OCI-LY1 (cell line): ENCODE measurements around the gene AANAT.

Source experiments
- H2AFZ ChIP-seq: fragments of 200-600 bp; sonication (generic), shearing (Covaris generic); 2 replicates; pipeline ENCODE4 v1.6.0; 2014; ENCODE audit warnings: antibody characterized with exemption, mild to moderate bottlenecking, low read length
- H3F3A ChIP-seq: fragments of 200-600 bp; sonication (generic), shearing (Covaris generic); 2 replicates; pipeline ENCODE4 v1.6.0; 2014; ENCODE audit warnings: mild to moderate bottlenecking, antibody characterized with exemption, low read length, moderate library complexity; ENCODE audit not compliant: insufficient read depth
- H3K27ac ChIP-seq: fragments of 200-600 bp; sonication (generic); 2 replicates; pipeline ENCODE4 v1.5.1; 2014; ENCODE audit warnings: low read length, mixed run types, mild to moderate bottlenecking, low read depth; ENCODE audit not compliant: poor library complexity, severe bottlenecking
- H3K27me3 ChIP-seq: fragments of 200-600 bp; sonication (generic); 2 replicates; pipeline ENCODE4 v1.6.0; 2014; ENCODE audit warnings: antibody characterized with exemption, mild to moderate bottlenecking, low read length, moderate library complexity; ENCODE audit not compliant: insufficient read depth
- H3K36me3 ChIP-seq: fragments of 200-600 bp; sonication (generic); 2 replicates; pipeline ENCODE4 v1.6.1; 2014; ENCODE audit warnings: mild to moderate bottlenecking, antibody characterized with exemption, low read length, moderate library complexity, mixed read lengths; ENCODE audit not compliant: insufficient read depth
- H3K4me1 ChIP-seq: fragments of 200-600 bp; sonication (generic); 2 replicates; pipeline ENCODE4 v1.5.1; 2014; ENCODE audit warnings: mild to moderate bottlenecking, low read length, moderate library complexity; ENCODE audit not compliant: insufficient read depth, severe bottlenecking
- H3K4me2 ChIP-seq: fragments of 200-600 bp; sonication (generic), shearing (Covaris generic); 2 replicates; pipeline ENCODE4 v1.6.1; 2014; ENCODE audit warnings: low read length
- H3K4me3 ChIP-seq: fragments of 200-600 bp; sonication (generic); 2 replicates; pipeline ENCODE4 v1.5.1; 2014; ENCODE audit warnings: low read length, low read depth, mild to moderate bottlenecking, mixed read lengths; ENCODE audit not compliant: poor library complexity, severe bottlenecking
- H3K79me2 ChIP-seq: fragments of 200-600 bp; shearing (Covaris generic); 2 replicates; pipeline ENCODE4 v1.6.1; 2016; ENCODE audit warnings: mixed run types, low read length, mixed read lengths; ENCODE audit not compliant: insufficient read depth
- H3K9ac ChIP-seq: fragments of 200-600 bp; sonication (generic), shearing (Covaris generic); 2 replicates; pipeline ENCODE4 v1.6.1; 2014; ENCODE audit warnings: mild to moderate bottlenecking, low read length, mixed read lengths
- H3K9me2 ChIP-seq: fragments of 200-600 bp; sonication (generic), shearing (Covaris generic); 2 replicates; pipeline ENCODE4 v1.6.1; 2014; ENCODE audit warnings: low read depth, mild to moderate bottlenecking, low read length, mixed read lengths
- H3K9me3 ChIP-seq: fragments of 200-600 bp; shearing (Covaris generic); 2 replicates; pipeline ENCODE4 v1.6.1; 2014; ENCODE audit warnings: low read length, mixed read lengths
- H4K20me1 ChIP-seq: fragments of 200-600 bp; sonication (generic), shearing (Covaris generic); 2 replicates; pipeline ENCODE4 v1.6.0; 2016; ENCODE audit warnings: mild to moderate bottlenecking, low read length; ENCODE audit not compliant: insufficient read depth
- EZH2 ChIP-seq: fragments of 200-600 bp; sonication (generic), shearing (Covaris generic); IDR thresholded peaks from 2 replicates; pipeline ENCODE4 v1.8.0; 2017; ENCODE audit warnings: borderline replicate concordance, mixed run types, mild to moderate bottlenecking, antibody characterized with exemption, low read length, moderate library complexity, mixed read lengths
- TF ChIP-seq, protein P1 (sequence below): fragments of 200-600 bp; sonication (generic), shearing (Covaris generic); IDR thresholded peaks from 2 replicates; pipeline ENCODE4 v1.5.1; 2017; ENCODE audit warnings: mild to moderate bottlenecking, antibody characterized with exemption, low read length, moderate library complexity, mixed read lengths

AANAT gene

DNA sequence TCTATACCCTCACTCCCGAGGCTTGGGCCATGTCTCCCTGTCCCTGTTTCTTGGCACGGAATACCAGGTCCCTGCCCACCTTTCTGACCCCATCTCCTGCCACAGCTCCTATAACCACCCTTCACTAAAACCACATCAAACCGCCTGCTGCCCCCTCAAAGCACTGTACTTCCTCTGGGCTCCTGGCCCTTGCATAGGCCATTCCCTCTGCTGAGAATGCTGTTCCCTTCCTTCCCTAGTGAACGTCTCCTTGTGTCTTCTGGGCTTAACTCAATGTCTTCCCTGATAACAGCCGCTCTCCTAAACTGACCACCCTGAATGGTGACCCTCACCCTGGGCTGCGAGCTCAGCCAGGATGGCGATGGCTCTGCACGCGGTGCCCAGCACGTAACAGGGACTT, 10.7 kb downstream of the AANAT start:
- no peak overlapping the region for H3K4me3 ChIP-seq
- H3K4me1 ChIP-seq, result peaks cover 31% of the 10 kb centered on the region
- H3K79me2 ChIP-seq, result no peaks in the 10 kb centered on the region
- no peak overlapping the region for H3K4me2 ChIP-seq
- H3F3A ChIP-seq, result no peaks in the 10 kb centered on the region
- no peak overlapping the region for H3K27ac ChIP-seq
- no peak for TF ChIP-seq EZH2
- TF ChIP-seq, protein P1, sequence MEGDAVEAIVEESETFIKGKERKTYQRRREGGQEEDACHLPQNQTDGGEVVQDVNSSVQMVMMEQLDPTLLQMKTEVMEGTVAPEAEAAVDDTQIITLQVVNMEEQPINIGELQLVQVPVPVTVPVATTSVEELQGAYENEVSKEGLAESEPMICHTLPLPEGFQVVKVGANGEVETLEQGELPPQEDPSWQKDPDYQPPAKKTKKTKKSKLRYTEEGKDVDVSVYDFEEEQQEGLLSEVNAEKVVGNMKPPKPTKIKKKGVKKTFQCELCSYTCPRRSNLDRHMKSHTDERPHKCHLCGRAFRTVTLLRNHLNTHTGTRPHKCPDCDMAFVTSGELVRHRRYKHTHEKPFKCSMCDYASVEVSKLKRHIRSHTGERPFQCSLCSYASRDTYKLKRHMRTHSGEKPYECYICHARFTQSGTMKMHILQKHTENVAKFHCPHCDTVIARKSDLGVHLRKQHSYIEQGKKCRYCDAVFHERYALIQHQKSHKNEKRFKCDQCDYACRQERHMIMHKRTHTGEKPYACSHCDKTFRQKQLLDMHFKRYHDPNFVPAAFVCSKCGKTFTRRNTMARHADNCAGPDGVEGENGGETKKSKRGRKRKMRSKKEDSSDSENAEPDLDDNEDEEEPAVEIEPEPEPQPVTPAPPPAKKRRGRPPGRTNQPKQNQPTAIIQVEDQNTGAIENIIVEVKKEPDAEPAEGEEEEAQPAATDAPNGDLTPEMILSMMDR, result no peak
- H2AFZ ChIP-seq, result no peak overlapping the region
- no peaks in the 10 kb centered on the region for H3K27me3 ChIP-seq
- H3K9me3 ChIP-seq, result no peaks in the 10 kb centered on the region
- no peak overlapping the region for H3K9ac ChIP-seq
- no peaks in the 10 kb centered on the region for H4K20me1 ChIP-seq
- H3K9me2 ChIP-seq, result no peaks in the 10 kb centered on the region
- H3K36me3 ChIP-seq, result 0 out of 2 replicates have a peak, but pooled peaks cover 3% of the 10 kb centered on the region

DNA sequence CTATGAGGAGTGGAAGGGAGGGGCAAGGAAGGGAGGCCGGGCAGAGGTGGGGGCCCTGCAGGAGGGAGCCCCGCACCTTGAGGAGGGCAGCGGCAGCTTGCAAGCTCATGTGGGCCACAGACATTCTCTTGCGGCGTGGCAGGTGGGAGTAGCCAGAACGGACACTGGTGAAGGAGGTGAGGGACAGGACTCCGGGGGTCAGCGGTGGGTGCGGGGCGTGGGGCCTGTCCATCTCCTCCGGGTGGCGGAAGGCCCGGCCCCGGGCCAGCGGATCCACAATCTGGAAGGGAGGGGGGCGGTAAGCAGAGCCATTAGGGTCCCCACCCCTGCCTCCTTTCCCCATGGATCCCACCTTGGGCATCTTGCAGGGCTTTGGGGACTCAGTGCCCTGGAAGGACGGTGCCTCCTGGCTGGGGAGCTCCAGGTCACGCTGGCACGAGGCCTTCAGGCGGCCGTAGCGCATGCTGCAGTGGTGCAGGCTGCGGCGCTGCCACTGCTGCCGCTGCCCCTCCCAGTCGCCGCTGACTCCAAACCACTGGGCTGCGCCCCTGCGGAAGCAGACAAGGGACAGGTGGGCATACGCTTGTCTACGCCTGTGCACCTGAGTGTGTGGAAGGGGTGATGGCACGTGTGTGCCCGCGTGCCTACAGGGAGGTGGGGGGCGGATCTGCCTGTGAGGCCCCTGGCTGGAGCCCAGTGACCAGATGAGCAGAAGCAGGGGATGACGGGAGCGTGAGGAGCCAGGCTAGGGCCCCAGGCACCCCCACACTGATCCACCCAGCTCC, 11.5 kb downstream of the AANAT start:
- Histone ChIP-seq H3K4me3 (no peak overlapping the region), H4K20me1 (no peaks in the 10 kb centered on the region), H3K4me1 (peaks cover 33% of the 10 kb centered on the region), H2AFZ (no peak overlapping the region), H3K4me2 (no peak overlapping the region), H3K9me3 (no peaks in the 10 kb centered on the region), H3K9ac (no peak overlapping the region), H3K27me3 (no peaks in the 10 kb centered on the region), H3K79me2 (no peaks in the 10 kb centered on the region), H3K9me2 (no peaks in the 10 kb centered on the region), H3K27ac (peak overlapping the region; percentile 53), H3F3A (no peaks in the 10 kb centered on the region), H3K36me3 (no peaks in the 10 kb centered on the region)
- TF ChIP-seq, protein P1, result no peak
- no peak for TF ChIP-seq EZH2

DNA sequence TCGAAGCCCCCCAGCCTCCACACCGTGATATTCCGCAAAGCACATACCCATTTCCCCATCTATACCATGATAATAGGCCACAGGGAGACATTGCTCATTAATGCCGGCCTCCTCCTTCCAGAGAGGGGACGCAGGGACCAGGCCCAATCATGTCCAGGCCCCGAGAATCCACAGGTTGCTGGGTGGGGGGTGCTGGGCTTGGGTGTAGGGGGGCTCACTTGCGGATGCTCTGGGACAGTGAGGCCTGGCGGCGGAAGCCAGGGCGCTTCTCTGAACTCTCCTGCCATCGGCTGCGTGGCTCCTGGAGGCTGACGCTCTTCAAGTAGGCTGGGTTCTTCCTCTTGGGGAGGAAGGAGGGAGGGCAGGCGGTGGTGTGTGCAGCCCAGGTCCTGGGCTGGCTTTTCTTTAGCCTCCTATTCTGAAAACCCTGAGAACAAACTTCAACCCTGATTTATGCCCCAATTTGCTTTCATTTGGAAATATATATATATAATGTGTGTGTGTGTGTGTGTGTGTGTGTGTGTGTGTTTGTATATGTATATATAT, 12.2 kb downstream of the AANAT start:
- H3K9me3 ChIP-seq, result no peaks in the 10 kb centered on the region
- H3K79me2 ChIP-seq, result no peaks in the 10 kb centered on the region
- H3K4me1 ChIP-seq, result peaks cover 38% of the 10 kb centered on the region
- H2AFZ ChIP-seq, result no peak overlapping the region
- TF ChIP-seq, protein P1, result no peak
- TF ChIP-seq EZH2, result no peak
- H3F3A ChIP-seq, result no peaks in the 10 kb centered on the region
- H3K4me3 ChIP-seq, result no peak overlapping the region
- H3K36me3 ChIP-seq, result no peaks in the 10 kb centered on the region
- no peak overlapping the region for H3K4me2 ChIP-seq
- H3K27me3 ChIP-seq, result no peaks in the 10 kb centered on the region
- H3K27ac ChIP-seq, result peak overlapping the region; percentile 53
- no peaks in the 10 kb centered on the region for H4K20me1 ChIP-seq
- no peak overlapping the region for H3K9ac ChIP-seq
- no peaks in the 10 kb centered on the region for H3K9me2 ChIP-seq
